Frontal cortex (tissue), 4 donors: ENCODE data around the gene ERC1. TPM values are rescaled to one million over a fixed set of nuclear protein-coding genes. Genes with fewer than 3 reads are reported as not detected.
A peak's percentile ranks its signal among the peaks of the same experiment; 100 is the strongest.

Experiments used
- DNase-seq, 2 donors: peaks; one replicate each; pipeline ENCODE4 v3.0.0; 2012; ENCODE audit warnings: low spot score in 2 of 2
- FAIRE-seq: peaks from 2 replicates; lab custom pipeline; 2012; peaks lifted over from hg19 to GRCh38; lab: Jason Lieb, UNC
- total RNA-seq: library from RNA; depleted of rRNA; stranded (reverse); fragments of >200 nt; gene quantifications from one replicate; pipeline ENCODE4 v1.2.3, GENCODE V29; 2014
- donor health status: control.
- donor health status: control.
- donor health status: control.

ERC1 gene
- total RNA-seq, 1 donor from 2014 or later = 128 TPM

- FAIRE-seq (no peak), DNase-seq (no peak)
These were observed 266.0 kb downstream of the ERC1 start for GRCh38 chr12:1256991-1257390.

- FAIRE-seq (no peak), DNase-seq (no peak)
These were observed 271.0 kb downstream of the ERC1 start for GRCh38 chr12:1262011-1262410.

GRCh38 chr12:1267243-1267642, 276.2 kb downstream of the ERC1 start:
- no peak for DNase-seq

GRCh38 chr12:1272142-1272541, 281.1 kb downstream of the ERC1 start:
- no peak for FAIRE-seq
- no peak for DNase-seq

More at GRCh38 chr12:1267243-1267642, 276.2 kb downstream of the ERC1 start:
- FAIRE-seq = no peak

- no peak for DNase-seq
- FAIRE-seq = no peak
These were observed 282.0 kb downstream of the ERC1 start for GRCh38 chr12:1273051-1273450.

DNA sequence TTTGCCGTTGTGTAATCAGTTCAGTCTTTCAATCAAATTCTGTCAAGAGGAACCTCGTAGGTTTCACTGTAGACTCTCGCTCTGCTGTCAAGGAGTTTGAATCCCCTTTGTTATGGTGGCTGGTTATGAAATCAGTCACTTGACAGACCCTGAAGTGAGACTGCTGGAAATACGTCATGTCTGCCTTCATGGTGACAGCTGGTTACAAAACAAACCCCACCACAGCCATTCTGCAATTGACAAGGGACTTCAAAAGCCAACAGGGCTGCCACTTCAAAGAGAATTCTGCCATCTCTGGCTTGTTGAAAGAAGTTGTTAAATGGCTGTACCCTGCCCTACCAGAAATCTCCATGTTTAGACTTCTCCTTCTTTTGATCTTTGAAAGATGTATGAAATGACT, 286.9 kb downstream of the ERC1 start:
- no peak for FAIRE-seq
- no peak for DNase-seq

GRCh38 chr12:1279050-1279449, 288.0 kb downstream of the ERC1 start:
- DNase-seq = no peak
- FAIRE-seq = peak; percentile 19

DNA sequence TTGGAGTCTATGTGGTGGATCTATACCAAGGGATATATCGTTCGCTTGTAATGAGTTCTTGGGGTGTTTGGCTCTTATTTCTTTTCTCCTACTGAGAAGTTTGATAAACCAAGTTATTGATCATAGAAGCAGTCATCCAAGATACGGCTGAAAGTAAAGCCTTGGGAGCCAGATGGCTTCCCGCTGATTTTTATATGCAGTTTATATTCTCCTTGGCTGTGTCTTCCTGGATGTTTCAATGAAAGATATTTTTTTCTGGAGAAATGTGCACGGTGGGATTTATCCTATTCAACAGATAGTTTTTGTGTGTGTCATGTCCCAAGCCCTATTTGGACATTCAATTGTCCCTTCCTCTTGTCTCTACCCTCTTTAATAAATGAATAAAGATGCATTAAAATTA, 289.0 kb downstream of the ERC1 start:
- DNase-seq = no peak
- FAIRE-seq = no peak

DNA sequence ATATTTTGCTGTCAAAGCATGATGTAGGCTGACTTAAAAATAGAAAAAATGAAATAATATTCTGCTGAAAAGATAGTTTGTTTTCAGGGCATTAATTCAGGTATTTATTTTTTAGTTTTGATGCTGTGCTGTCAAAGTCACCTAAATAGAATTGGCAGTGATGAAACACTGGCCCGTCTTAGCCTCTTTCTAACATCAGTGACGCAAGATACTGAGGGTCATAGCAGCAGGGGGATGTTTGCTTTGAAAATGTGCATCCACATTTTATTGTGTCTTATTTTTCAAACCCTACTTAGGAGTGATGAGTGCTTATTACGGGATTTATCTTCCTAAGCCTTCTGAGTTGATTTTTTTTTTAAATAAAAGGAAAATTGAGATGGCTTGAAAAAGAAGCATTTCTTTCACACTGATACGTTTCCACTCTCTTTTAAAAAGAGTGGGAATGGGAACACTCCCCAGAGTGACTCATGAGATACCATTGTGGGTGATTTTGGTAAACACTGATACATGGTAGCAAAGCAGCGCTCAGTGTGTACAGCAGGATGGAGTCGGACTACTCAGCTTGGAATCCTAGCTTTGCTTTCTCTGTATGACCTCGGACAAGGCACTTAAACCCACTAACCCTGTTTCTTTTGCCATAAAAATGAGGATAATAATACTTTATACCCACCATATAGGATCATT, 290.8 kb downstream of the ERC1 start:
- no peak for FAIRE-seq
- no peak for DNase-seq

DNA sequence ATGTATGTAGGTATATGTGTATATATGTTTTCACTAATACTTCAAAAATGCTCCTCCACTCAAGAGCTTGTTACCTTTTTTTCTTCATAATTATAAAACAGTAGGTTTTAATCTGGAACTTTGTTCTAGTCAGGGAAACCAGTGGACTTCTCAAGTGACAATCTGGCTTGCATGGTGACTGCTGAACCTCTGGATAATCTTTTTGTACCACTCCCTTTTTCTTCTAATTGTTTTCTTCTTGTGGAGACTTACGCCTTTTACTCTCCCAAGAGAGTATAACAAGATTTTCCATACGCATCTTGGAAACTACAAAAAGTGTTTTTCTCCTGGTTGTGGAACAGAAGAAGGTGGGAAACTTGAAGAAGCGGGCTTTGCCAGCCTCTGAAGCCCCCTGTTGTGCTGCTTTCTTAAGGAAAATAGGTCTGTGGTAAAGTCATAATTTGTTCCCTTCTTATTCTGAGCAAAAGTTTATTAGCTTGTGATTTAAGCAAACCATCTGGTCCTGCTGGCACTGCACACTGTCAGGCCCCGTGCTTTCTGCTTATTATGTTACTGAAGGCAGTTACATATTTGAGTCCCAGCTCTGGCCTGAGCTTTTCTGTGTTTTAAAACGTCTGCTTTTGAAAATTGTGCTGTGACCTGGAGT, 291.8 kb downstream of the ERC1 start:
- no peak for FAIRE-seq
- DNase-seq = no peak

GRCh38 chr12:1283316-1283715, 292.3 kb downstream of the ERC1 start:
- DNase-seq (no peak), FAIRE-seq (no peak)

GRCh38 chr12:1284611-1285010, 293.6 kb downstream of the ERC1 start:
- DNase-seq (no peak), FAIRE-seq (no peak)

DNA sequence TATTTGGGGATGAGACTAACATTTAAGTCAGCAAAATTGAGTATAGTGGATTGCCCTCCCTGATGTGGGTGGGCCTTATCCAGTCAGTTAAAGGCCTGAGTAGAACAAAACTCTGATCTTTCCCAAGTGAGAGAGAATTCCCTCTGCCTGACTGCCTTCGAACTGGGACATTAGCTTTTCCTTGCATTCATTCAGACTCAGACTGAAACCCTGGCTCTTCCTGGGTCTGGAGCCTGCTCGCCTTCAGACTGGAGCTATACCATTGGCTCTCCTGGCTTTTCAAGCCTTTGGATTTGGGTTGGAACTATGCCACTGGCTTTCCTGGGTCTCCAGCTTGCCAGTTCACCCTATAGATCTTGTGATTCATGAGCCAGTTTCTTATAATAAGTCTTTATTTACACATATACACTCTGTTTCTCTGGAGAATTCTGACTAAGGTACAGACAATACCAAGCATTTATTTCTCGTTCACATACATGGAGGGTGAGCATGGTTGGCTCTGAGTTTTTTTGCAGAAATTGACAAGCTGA, 296.5 kb downstream of the ERC1 start:
- FAIRE-seq (no peak), DNase-seq (no peak)

GRCh38 chr12:1288333-1288732, 297.3 kb downstream of the ERC1 start:
- no peak for FAIRE-seq
- DNase-seq = no peak

DNA sequence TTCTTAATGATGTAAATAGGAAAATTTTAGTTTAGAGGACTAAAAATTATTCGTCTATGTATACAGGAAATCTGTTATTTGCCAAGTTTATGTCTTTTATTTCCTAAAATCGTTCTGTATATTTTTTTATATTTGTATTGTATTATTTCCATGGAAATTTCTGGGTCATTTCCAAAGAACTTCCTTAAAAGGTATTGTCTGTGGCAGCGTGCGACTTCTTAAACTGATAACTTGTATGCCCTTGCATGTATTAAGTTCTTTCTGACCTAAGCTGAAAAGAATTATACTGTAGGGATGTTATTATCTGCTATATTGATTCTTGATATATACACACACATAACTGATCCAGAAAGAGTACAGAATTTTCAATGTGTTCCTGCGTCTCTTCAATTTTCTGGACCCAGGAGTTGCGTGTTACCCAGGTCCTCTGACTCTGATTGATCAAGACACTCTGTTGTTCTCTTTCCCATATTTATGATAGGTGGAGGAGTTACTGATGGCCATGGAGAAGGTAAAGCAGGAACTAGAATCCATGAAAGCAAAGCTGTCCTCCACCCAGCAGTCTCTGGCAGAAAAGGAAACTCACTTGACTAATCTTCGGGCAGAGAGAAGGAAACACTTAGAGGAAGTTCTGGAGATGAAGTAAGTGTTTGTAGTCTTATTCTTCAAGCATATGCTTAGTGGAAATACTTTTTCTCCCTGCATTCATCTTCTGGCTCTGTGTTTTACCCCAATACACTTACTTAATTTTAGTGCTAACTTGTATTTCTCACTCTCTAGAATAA, 298.5 kb downstream of the ERC1 start:
- DNase-seq (no peak), FAIRE-seq (no peak)

DNA sequence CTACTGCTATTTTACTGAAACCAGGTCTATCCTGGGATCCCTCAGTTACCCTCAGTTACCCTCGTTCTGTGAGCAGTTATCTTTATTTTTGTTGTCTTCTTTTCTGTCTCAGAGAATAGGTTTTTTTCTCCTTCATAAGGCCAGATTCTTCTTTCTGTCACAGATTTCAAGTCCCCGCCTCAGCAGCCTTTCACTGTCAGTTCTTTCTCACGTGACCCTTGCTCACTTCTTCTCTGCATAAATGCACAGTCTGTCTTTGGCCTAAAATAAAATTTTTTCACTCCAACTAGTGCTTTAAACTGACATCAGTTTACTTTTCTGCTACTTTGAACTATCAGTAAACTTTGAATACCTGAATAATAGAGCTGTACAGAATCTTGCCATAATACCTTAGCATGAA, 299.7 kb downstream of the ERC1 start:
- no peak for FAIRE-seq
- no peak for DNase-seq

GRCh38 chr12:1291601-1292332, 300.7 kb downstream of the ERC1 start:
- DNase-seq (no peak), FAIRE-seq (no peak)

- FAIRE-seq (no peak), DNase-seq (no peak)
These were observed 302.9 kb downstream of the ERC1 start for GRCh38 chr12:1293901-1294300.

DNA sequence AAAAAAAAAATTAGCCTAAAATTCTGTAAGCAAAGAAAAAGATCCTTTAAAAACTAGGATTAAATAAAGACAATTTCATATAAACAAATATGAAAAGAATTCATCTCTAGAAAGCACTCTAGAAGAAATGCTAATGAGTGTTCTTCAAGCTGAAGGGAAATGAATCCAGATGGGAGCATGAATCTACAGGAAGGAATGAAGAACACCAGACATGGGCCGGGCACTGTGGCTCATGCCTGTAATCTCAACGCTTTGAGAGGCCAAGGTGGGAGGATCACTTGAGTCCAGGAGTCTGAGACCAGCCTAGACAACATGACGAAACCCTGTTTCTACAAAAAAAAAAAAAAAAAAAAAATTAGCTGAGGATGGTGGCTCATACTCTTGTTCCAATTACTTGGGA, 306.2 kb downstream of the ERC1 start:
- FAIRE-seq = no peak
- no peak for DNase-seq

DNA sequence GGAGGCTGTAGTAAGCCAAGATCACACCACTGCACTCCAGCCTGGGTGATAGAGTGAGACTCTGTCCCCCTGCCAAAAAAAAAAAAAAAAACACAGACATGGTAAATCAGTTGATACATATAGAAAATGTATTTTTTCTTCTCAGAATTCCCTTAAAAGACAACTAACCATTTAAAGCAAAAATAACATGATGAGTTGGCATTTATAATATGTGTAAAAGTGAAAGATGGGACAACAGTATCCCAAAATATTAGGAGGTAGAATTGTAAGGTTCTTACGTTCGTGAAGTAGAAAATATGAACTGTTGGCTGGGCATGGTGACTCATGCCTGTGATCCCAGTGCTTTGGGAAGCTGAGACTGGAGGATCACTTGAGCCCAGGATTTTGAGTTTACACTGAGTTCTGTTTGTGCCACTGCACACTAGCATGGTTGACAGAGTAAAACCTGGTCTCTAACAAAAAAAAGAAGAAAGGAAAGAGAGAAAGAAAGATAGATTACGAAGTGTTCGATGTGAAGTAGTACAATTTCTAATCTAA, 306.7 kb downstream of the ERC1 start:
- no peak for DNase-seq
- no peak for FAIRE-seq
